Activated CD8-positive, alpha-beta memory T cell treated with anti-CD3 and anti-CD28 coated beads, Interleukin-2, amount 10 ng/mL, durations not matched to agents 7 days and 5 days (primary cell): Measurements from ENCODE around the gene CD79A. TPM values are rescaled to one million over a fixed set of nuclear protein-coding genes. Genes with fewer than 3 reads are reported as not detected.

Source experiments
- ATAC-seq: fragments of 150-1000 bp; cut with Tn5 transposase; one replicate; pipeline ENCODE4 v1.10.0; 2021; ENCODE audit warnings: moderate library complexity
- CTCF ChIA-PET: fragments of 350-600 bp; sonication (Branson Sonifier 250); formaldehyde crosslinking; loops from one replicate; lab custom pipeline; 2021; ENCODE audit warnings: antibody characterized with exemption; lab: Charles Lee
- DNase-seq: peaks from one replicate; pipeline ENCODE4 v3.0.0-alpha.2; 2020
- H3K27ac Mint-ChIP-seq: one replicate; pipeline ENCODE4 v1.8.0; 2021; ENCODE audit warnings: mild to moderate bottlenecking, mixed read lengths
- H3K27me3 Mint-ChIP-seq: one replicate; pipeline ENCODE4 v1.8.0; 2021; ENCODE audit warnings: mixed read lengths
- H3K36me3 Mint-ChIP-seq: one replicate; pipeline ENCODE4 v1.8.0; 2021; ENCODE audit warnings: mild to moderate bottlenecking, mixed read lengths
- H3K4me1 Mint-ChIP-seq: one replicate; pipeline ENCODE4 v1.8.0; 2021; ENCODE audit warnings: mixed read lengths
- H3K4me3 Mint-ChIP-seq: one replicate; pipeline ENCODE4 v1.8.0; 2021; ENCODE audit warnings: mild to moderate bottlenecking, moderate library complexity, mixed read lengths
- H3K9me3 Mint-ChIP-seq: one replicate; pipeline ENCODE4 v1.8.0; 2022; ENCODE audit warnings: low read depth, mixed read lengths
- total RNA-seq, 2 experiments: library from RNA; stranded (reverse); gene quantifications; one replicate each; pipeline ENCODE4 v1.2.3, GENCODE V29; 2021

The CD79A gene
- total RNA-seq, 2 experiments from 2014 or later: 4.0 to 4.1 TPM

DNA sequence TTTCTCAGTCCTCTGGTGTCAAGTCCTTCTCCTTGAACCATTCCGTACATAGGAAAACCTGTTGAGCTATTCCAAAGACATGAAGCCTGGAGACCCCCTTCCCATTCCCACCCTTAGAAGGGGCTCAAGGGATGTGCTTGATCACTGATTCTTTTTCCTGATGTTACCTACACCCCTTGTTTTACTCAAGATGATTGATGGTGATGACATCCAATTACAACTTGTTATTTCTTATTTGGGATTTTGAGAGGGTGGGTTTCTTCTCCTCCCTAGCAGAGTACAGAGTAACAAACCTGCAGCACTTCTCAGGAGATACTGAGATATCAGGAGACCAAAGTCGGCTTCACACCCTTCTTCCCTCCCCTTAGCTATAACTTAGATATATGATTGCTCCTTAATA lies 23.7 kb upstream of the CD79A start:
- Mint-ChIP-seq H3K4me1 (no peaks in the 10 kb centered on the region), H3K4me3 (no peak overlapping the region), H3K36me3 (no peaks in the 10 kb centered on the region), H3K9me3 (no peaks in the 10 kb centered on the region), H3K27me3 (peaks cover 40% of the 10 kb centered on the region), H3K27ac (no peak overlapping the region)
- ATAC-seq (no peak), DNase-seq (no peak)
- CTCF ChIA-PET: interaction anchor here (0.8 to 3.2 kb wide), 5 partner anchors 10 to 99 kb away, joined by 3 to 14 read pairs (median 3); no protein-coding TSS in a partner anchor

DNA sequence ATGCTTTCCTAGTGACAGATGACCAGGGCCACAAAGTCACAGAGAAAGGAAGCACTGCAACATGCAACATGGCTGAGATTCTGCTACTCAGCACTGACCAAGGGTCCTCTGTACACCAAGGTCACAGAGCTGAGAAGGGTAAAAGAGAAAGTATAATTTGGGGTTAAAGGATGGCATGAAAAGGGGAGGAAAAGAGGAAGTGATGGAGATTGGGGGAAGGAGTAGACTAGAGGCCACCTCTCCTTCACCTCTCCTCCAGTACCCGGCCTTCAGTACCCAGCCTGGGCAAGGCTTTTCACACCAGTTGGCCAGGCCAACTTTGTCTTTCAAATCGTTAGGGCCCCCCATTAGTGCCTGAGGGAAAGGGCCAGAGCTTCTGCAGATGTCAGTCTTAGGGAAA lies 23.3 kb upstream of the CD79A start:
- no peaks in the 10 kb centered on the region for H3K36me3 Mint-ChIP-seq
- no peak overlapping the region for H3K27ac Mint-ChIP-seq
- H3K27me3 Mint-ChIP-seq: peaks cover 40% of the 10 kb centered on the region
- DNase-seq (no peak), ATAC-seq (no peak)
- no peak overlapping the region for H3K4me3 Mint-ChIP-seq
- no peaks in the 10 kb centered on the region for H3K4me1 Mint-ChIP-seq
- CTCF ChIA-PET: interaction anchor here (0.8 to 3.2 kb wide), 4 partner anchors 15 to 98 kb away, joined by 3 to 14 read pairs (median 4); no protein-coding TSS in a partner anchor
- no peaks in the 10 kb centered on the region for H3K9me3 Mint-ChIP-seq

GRCh38 chr19:41859213-41859617 lies 17.9 kb upstream of the CD79A start:
- H3K4me1 Mint-ChIP-seq: peaks cover 40% of the 10 kb centered on the region
- CTCF ChIA-PET: interaction anchor here (0.7 to 4.7 kb wide), 20 partner anchors 8 to 175 kb away, joined by 3 to 83 read pairs (median 6); partner anchors contain the start of genes ARHGEF1, CD79A and RABAC1
- peak overlapping the region; percentile 94 for H3K27ac Mint-ChIP-seq
- no peaks in the 10 kb centered on the region for H3K9me3 Mint-ChIP-seq
- H3K27me3 Mint-ChIP-seq: peaks cover 8% of the 10 kb centered on the region
- H3K4me3 Mint-ChIP-seq: peak overlapping the region; percentile 87
- ATAC-seq (no peak), DNase-seq (no peak)
- peaks cover 36% of the 10 kb centered on the region for H3K36me3 Mint-ChIP-seq

DNA sequence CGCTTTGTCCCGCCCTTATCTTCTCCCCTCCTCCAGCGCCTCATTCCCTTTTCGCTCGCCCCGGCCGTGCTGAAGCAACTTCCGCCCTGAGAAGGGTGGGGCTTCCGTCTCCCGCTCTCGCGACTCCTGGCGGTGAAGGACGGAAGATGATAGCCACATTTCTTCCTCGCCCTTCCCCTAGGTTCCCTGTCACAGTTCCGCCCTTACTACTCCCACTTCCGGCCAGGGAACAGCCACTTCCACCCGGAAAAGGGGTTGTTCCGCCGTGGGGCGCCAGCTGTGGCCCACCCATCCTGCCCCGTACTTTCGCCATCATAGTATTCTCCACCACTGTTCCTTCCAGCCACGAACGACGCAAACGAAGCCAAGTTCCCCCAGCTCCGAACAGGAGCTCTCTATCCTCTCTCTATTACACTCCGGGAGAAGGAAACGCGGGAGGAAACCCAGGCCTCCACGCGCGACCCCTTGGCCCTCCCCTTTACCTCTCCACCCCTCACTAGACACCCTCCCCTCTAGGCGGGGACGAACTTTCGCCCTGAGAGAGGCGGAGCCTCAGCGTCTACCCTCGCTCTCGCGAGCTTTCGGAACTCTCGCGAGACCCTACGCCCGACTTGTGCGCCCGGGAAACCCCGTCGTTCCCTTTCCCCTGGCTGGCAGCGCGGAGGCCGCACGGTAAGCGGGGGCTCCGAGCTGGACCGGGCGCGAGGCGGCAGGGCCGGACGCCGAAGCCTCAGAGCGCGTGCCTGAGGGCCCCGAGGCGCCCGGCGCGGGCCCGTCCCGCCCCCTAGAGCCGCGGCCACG lies 17.3 kb upstream of the CD79A start, which contains the start of gene RPS19:
Gene RPS19, plus strand, starts transcription at position 638 of the 801 bp plus-strand sequence. CDS start 520 bp downstream, outside the sequence.
- H3K27me3 Mint-ChIP-seq: peaks cover 2% of the 10 kb centered on the region
- H3K4me1 Mint-ChIP-seq: peaks cover 46% of the 10 kb centered on the region
- peak within 1 kb of the TSS; percentile 87 for H3K4me3 Mint-ChIP-seq
- peak; percentile 99 for DNase-seq
- H3K36me3 Mint-ChIP-seq: peaks cover 42% of the 10 kb centered on the region
- H3K9me3 Mint-ChIP-seq: no peaks in the 10 kb centered on the region
- CTCF ChIA-PET: interaction anchor here (0.7 to 4.7 kb wide), 24 partner anchors 9 to 175 kb away, joined by 3 to 83 read pairs (median 4); partner anchors contain the start of genes ARHGEF1, CD79A and RABAC1
- H3K27ac Mint-ChIP-seq: peak within 1 kb of the TSS; percentile 94
- ATAC-seq: peak; percentile 87

GRCh38 chr19:41860419-41861115 lies 16.5 kb upstream of the CD79A start:
- peak; percentile 63 for DNase-seq
- H3K36me3 Mint-ChIP-seq: peaks cover 46% of the 10 kb centered on the region

DNA sequence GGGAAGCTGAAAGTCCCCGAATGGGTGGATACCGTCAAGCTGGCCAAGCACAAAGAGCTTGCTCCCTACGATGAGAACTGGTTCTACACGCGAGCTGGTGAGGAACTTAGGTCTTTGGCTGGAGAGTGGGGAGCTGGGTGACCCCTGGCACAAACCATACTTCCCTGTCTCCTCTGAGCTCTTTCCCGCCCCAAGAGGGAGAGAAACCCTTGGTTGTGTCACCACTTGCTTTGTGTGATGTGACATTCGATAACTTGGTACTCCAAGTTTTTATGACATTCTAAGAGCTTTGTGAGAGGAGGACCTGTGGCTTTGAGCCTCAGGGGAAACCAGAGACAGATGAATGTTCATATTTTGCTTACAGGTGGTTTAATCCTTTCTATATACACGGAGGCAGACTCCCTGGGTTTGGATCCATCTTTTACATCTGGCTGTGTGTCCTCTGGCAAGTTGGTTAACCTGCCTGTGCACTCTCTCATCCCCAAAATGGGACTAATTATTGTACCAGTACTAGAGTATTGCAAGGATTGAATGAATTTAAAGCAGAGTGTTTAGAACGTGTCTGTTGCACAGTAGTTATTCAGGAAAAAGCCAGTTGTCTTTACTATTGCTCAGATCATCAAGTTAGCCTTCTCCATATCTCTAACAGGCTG lies 15.8 kb upstream of the CD79A start:
- Mint-ChIP-seq H3K9me3 (no peaks in the 10 kb centered on the region), H3K4me3 (peak overlapping the region; percentile 87), H3K4me1 (peaks cover 53% of the 10 kb centered on the region), H3K27ac (peak overlapping the region; percentile 86), H3K27me3 (no peaks in the 10 kb centered on the region), H3K36me3 (peaks cover 49% of the 10 kb centered on the region)
- CTCF ChIA-PET: interaction anchor here (0.6 to 4.7 kb wide), 10 partner anchors 10 to 490 kb away, joined by 3 to 83 read pairs (median 22); partner anchors contain the start of genes ARHGEF1, CD79A and RABAC1
- DNase-seq: no peak
- no peak for ATAC-seq

More at GRCh38 chr19:41860419-41861115, 16.5 kb upstream of the CD79A start:
- peaks cover 50% of the 10 kb centered on the region for H3K4me1 Mint-ChIP-seq
- H3K27ac Mint-ChIP-seq: peak overlapping the region; percentile 86
- CTCF ChIA-PET: interaction anchor here (0.9 to 4.7 kb wide), 17 partner anchors 10 to 174 kb away, joined by 3 to 83 read pairs (median 6); partner anchors contain the start of genes ARHGEF1, CD79A and RABAC1
- ATAC-seq: no peak
- H3K27me3 Mint-ChIP-seq: no peaks in the 10 kb centered on the region
- no peaks in the 10 kb centered on the region for H3K9me3 Mint-ChIP-seq
- H3K4me3 Mint-ChIP-seq: peak overlapping the region; percentile 87

GRCh38 chr19:41861846-41862245 lies 15.2 kb upstream of the CD79A start:
- Mint-ChIP-seq H3K27me3 (no peaks in the 10 kb centered on the region), H3K27ac (peak overlapping the region; percentile 86), H3K4me3 (peak overlapping the region; percentile 87), H3K36me3 (peaks cover 52% of the 10 kb centered on the region), H3K9me3 (no peaks in the 10 kb centered on the region), H3K4me1 (peaks cover 59% of the 10 kb centered on the region)
- DNase-seq (no peak), ATAC-seq (no peak)
- CTCF ChIA-PET: interaction anchor here (0.6 to 16.7 kb wide), 10 partner anchors 9 to 490 kb away, joined by 3 to 260 read pairs (median 22); partner anchors contain the start of genes ARHGEF1, CD79A and RABAC1

DNA sequence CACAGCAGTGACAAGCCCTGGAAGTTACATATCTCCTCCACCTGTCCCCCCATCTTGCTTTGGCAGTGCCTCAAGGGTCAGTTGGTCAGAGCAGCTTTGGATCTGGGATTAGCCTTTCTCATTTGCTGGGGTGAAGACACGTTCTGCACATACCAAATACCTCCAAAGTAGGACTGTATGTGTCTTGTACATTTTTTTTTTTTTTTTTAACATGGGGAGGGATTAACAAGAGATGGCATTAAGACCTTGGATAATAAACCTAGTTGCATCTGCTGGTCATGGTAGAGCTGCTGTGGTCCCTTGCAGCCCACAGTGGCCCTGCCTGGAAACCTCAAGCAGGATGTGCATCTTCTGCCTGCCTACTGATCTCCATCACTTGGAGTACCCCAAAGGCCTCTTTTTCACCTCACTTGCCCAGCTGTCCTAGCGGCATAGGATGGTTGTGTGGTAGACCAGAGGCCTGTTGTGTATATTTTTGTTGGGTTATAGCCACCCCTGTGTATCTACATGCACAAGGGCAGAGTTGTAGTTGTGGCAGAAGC lies 14.6 kb upstream of the CD79A start:
- CTCF ChIA-PET: interaction anchor here (0.6 to 16.7 kb wide), 8 partner anchors 11 to 505 kb away, joined by 3 to 260 read pairs (median 6); partner anchors contain the start of genes ARHGEF1 and RABAC1
- Mint-ChIP-seq H3K36me3 (peaks cover 54% of the 10 kb centered on the region), H3K9me3 (no peaks in the 10 kb centered on the region), H3K4me1 (peaks cover 62% of the 10 kb centered on the region), H3K27ac (peak overlapping the region; percentile 86), H3K4me3 (peak overlapping the region; percentile 87), H3K27me3 (no peaks in the 10 kb centered on the region)
- ATAC-seq (no peak), DNase-seq (peak; percentile 82)

DNA sequence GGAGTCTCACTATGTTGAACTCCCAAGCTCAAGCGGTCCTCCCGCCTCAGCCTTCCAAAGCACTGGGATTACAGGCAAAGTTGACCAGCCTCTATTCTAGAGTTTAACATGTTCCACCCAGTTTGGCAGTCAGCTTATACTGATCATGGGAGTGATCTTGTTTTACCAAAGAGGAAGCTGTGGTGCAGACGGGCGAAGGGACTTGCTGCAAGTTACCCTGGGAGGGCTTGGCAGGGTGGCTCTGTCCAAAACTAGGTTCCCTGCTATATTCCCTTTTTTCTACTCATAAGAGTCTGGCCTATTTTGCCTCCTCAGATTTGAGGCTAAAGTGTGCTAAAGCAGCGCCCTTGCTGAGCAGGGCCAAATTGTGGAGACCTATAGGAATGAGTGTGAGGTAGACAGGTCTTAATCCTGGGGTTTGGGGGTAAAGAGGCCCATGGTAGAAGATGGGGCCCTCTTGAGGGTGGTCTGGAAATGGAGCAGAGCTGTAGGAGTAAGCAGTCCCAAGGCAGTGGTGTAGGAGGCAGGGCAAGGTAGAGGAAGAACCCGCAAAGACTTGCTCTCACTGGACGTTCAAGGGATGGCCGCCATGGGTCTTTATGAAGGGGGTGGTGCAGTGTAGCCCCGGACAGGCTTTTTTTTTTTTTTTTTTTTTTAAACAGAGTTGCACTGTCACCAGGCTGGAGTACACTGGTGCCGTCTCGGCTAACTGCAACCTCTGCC lies 13.7 kb upstream of the CD79A start:
- DNase-seq (no peak), ATAC-seq (no peak)
- Mint-ChIP-seq H3K27me3 (no peaks in the 10 kb centered on the region), H3K4me1 (peaks cover 71% of the 10 kb centered on the region), H3K27ac (peak overlapping the region; percentile 86), H3K4me3 (peak overlapping the region; percentile 87), H3K9me3 (no peaks in the 10 kb centered on the region), H3K36me3 (peaks cover 60% of the 10 kb centered on the region)
- CTCF ChIA-PET: interaction anchor here (0.6 to 16.7 kb wide), 10 partner anchors 10 to 506 kb away, joined by 3 to 260 read pairs (median 4); partner anchors contain the start of genes ARHGEF1 and RABAC1

DNA sequence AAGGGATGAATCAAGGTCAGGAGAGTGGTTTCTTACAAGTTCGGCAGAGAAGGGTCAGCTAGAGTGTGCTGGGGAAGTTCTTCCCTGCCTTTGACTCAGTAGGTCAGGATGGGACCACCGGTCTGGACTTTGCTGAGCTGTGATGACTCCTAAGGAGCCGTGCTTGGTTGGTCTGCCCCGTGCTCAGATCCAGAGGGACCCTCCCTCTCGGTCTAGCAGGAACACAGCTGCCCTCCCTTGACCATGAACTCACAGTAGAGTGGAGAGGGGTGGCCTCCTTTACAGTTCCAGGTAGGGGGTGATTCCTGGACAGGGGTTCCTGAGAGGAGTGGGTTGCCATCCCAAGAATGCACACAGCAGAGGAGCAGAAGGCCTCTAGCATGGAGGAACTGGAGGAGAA lies 12.7 kb upstream of the CD79A start:
- Mint-ChIP-seq H3K4me3 (peak overlapping the region; percentile 27), H3K4me1 (peaks cover 76% of the 10 kb centered on the region), H3K27ac (peak overlapping the region; percentile 77), H3K36me3 (peaks cover 66% of the 10 kb centered on the region), H3K9me3 (no peaks in the 10 kb centered on the region), H3K27me3 (no peaks in the 10 kb centered on the region)
- CTCF ChIA-PET: interaction anchor here (0.7 to 16.7 kb wide), 6 partner anchors 9 to 127 kb away, joined by 3 to 260 read pairs (median 11); partner anchors contain the start of genes ARHGEF1 and RABAC1
- DNase-seq (no peak), ATAC-seq (no peak)

- H3K27me3 Mint-ChIP-seq: no peaks in the 10 kb centered on the region
Measured at GRCh38 chr19:41866284-41866683, 10.8 kb upstream of the CD79A start.

More at GRCh38 chr19:41866284-41866683, 10.8 kb upstream of the CD79A start:
- CTCF ChIA-PET: interaction anchor here (1.1 to 16.7 kb wide), 3 partner anchors 21 to 92 kb away, joined by 3 to 260 read pairs (median 3); partner anchors contain the start of gene ARHGEF1
- peaks cover 86% of the 10 kb centered on the region for H3K4me1 Mint-ChIP-seq
- H3K4me3 Mint-ChIP-seq: no peak overlapping the region
- peaks cover 70% of the 10 kb centered on the region for H3K36me3 Mint-ChIP-seq
- peak overlapping the region; percentile 79 for H3K27ac Mint-ChIP-seq
- H3K9me3 Mint-ChIP-seq: no peaks in the 10 kb centered on the region
- ATAC-seq: no peak
- DNase-seq: no peak
